Measurements from ENCODE around the gene ASNSD1.

ASNSD1 gene

DNA sequence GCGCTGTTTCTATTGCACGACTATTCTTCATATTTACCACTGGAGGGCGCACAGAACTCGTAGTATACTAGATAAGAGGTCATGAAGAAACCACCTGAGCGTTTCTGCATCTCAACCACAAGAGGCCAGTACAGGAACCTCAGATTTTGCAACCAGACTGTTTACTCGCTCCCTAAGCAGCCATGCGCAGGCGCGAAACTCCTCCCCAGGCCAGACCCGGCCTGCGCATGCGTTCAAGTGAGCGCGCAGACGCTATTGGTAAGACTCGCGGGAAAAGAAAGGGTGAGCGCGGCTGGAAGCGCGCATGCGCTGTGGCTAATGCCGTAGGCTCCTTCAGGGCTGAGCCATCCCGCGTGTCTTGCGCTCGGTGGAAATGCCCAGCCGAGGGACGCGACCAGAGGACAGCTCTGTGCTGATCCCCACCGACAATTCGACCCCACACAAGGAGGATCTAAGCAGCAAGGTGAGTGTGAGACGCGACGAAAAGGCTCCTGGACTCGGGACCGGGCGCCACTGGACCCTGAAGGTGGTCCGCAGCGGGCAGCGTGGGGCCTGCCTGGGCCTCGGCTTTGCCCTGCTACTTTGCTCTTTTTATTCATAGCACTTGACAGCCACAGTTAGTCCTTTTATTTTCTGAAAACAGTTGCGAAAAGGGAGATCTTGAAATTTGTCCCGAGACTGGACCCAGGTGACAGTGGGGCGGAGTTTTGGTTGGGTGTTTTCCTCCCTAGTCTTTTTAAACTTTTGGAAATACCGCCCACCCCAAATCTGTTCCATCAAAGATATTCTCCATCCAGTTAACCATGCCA is at the start of gene ASNSD1:
TSS of gene ASNSD1 (plus strand) at position 312 of the 809 bp plus-strand sequence. CDS start 4,674 bp downstream, outside the sequence.
- DNase-seq = peak; percentile 97

DNA sequence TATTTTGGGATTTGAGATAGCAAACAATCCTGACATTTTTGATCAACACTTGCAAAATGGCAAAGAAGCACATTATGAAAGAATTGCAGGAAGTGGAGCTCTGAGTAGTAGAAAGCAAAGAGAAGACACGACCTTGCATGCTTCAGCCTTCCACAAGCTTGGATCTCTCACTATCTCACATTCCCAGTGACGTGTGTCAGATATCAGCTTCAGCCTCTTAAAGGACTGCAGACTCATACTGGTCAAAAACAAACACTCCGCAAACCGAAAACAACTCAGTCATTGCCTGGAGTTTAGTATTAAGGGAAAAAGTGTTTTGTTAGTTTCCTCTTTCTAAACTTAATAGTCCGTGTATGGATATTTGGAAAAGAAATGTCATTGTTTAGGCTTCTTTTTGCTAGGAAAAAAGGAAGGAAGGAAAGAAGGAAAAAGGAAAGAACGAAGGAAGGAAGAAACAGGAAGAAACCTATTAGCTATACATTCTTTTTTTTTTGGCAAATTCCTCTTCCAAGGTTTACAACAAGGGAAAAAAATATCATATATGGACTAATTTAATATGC is 48.1 kb upstream of the ASNSD1 start:
- DNase-seq = no peak

DNA sequence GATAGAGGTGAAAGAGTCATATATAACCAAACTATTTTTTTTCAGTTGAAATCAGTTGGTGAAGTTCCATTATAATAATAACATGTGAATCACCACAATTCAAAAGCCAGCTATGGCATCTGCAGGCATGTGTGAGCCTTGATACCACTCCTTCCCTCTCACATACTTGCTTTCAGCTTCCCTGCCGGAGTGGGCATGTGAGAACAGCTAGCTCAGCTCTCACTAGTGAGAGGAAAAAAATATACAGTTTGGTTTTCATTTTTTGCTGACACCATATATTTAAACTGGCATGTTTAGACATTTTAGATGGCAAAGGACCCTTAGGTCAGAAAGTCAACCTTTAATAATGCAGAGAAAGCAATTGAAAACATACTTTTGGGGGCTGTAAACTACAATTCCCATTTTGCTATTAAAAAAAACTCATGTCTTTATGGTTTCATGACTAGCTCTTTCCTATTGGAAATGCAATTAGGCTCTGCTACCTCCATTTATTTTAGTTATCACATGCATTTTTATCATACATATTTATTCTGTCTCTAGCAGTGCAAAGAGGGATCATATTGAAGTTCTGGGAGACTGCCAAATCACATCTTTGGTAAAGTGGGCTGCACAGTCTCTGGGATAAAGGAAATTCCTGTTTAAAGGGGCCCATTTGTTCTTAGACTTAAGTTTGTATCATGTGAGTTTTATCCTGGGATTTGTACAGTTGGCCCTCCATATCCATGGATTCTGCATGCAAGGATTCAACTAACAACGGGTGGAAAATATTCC is 47.4 kb upstream of the ASNSD1 start:
- no peak for DNase-seq

DNA sequence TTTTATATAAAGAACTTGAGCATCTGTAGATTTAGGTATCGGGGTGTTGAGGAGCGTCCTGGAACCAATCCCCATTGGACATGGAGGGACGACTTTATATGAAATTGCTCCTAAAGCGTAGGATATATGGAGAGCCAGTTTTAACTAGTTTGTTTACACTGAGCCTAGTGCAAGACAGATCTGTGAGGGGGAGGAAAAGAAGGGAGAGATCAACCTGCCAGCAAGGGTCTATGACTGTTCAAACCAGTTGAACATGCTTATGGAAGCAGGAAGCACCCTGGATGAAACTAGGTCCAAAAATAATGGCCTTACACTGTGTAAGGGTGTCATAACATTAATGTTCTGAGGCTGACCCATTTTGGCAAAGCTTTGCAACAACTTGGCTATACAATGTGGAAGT is 46.7 kb upstream of the ASNSD1 start:
- DNase-seq = no peak

DNA sequence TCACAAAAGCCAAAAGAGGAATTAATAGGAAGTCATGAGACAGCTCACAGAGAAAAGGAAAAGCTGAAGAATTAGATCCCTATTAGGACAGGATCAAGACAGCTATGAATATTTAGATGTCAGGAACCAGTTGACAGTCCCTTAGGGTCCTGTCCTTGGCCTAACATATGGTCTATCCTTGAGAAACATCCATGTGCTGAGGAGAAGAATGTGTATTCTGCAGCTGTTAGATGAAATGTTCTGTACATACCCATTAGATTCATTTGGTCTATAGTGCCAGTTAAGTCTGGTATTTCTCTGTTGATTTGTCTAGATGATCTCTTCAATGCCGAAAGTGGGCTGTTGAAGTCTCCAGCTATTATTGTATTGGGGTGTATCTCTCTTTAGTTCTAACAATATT is 43.1 kb upstream of the ASNSD1 start:
- no peak for DNase-seq

DNA sequence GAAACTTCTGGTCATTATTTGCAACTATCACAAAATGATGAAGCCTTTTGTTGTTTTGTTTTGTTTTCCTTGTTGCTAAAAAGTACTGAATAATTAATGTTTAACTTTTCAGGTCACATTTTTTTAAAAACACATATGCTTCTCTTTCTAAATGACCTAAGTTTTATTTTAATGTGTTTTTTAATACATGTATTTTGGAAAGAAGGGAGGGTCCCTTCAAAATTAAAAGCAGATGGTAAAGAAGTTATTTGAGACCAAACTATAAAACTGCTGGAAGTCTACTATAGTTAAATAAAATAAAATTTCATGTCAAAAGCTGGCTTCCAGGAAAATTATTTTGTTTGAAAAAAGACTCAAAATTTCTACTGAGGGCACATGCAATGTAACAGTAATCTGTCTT is 39.5 kb upstream of the ASNSD1 start:
- DNase-seq = no peak

DNA sequence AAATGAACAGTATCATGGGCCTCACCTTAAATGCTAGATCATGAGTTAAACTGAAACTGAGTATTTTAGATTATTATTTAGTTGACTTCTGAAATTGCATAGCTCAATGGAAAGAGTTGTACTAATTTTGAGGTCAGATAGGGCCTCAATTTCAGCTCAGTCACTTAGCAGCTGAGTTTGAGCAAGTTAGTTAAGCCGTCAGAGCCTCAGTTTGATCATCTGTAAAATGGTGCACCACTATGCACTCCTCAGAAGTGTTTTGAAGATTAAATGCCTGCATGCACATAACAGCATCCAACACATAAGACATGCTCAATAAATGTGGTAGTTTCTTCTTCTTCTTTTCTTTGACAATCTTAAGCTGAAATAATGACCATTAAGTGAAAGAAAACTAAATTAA is 38.2 kb upstream of the ASNSD1 start:
- no peak for DNase-seq

DNA sequence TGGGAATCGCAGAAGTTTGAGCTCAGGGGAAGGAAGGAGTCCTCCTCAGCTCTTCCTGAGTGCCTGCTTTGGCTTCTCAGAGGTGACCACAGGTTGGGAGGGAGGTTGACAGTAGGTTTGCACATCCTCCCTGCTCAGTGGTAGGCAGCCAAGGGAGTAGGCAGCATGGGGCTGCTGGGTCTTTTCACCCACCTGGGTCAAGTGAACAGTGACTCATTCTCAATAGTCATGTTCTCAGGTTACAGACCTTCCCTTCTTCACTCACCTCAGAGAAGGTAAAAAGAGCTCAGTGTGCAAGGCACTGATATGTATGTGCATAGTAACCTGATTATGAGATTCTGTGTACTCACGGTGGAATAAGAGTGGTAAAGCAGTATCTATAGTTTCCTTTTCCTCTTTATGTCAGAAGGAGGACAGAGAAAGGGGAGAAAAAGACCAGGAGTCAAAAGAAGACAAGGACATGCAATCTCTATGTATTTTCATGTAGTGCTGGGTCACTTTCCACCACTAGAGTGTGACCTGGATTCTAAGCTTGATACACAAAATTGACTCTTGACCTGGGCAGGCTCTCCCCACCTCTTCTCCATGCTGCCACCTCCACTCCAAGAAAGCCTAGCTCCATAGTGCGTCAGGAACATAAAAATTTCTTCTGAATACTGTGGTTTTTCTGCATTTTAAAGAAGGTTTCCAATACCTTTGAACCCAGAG is 36.5 kb upstream of the ASNSD1 start:
- no peak for DNase-seq

DNA sequence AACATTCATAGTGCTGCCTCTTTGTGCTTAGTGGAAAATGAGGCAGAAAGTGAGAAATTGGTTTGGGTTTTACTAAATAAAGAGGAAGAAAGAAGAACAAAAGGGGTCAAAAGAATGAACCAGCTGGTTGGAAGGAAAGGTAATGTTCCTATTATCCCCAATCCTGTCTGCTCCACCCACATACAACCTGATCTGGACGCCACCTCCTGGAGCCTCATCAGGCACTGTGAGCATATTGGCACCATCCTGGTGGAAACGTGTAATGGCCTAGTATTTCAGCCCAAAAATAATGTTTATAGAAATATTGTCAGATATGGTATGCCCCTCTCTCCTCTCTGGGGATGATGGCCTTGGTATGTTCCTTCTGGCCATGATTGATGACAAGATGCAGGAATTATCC is 35.6 kb upstream of the ASNSD1 start:
- DNase-seq = no peak

DNA sequence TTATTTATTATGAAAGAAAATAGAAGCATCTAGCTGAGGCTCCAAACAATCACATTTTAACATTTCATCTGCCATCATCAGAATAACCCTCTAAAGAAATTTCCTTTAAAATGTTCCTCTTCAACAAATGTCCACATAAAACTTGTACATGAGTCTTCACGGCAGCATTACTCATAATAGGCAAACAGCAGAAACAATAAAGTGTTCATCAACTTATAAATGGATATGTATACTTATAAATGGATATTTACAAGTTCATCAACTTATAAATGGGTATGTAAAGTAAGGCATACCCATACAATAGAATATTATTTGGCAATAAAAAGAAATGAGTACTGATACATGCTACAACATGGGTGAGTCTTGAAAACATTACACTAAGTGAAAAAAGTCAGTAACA is 33.5 kb upstream of the ASNSD1 start:
- no peak for DNase-seq

DNA sequence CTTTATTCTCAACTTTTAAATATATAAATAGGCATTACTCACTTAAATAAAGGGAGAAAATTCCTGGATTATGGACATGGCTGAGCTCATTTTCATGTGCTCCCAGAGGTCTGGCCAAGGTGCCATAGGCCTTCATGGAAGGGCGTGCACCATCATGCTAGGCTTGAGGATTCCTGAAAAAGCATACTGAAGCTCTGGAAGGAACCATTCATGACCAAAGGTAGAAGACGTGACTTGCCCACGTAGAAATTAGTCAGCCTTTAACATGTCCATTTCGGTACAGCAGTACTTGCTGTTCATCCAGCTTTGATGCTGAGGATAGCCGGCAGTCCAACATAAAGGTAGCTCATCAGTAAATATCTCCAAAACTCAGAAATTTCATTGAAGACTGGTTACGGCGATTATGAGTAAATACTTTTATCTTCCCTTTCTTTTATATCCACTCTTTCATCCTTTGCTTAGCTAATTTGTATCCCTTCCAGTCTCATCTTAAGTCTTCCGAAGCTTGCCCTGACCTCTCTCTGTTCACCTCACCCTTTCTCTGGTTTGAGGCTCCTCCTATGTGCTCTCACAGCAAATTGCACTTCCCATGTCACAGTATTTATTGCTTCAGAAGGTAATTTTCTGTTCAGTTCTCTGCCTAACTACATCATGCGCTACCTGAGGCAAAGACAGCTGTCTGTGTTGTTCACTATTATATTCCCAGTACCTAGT is 32.3 kb upstream of the ASNSD1 start:
- no peak for DNase-seq

DNA sequence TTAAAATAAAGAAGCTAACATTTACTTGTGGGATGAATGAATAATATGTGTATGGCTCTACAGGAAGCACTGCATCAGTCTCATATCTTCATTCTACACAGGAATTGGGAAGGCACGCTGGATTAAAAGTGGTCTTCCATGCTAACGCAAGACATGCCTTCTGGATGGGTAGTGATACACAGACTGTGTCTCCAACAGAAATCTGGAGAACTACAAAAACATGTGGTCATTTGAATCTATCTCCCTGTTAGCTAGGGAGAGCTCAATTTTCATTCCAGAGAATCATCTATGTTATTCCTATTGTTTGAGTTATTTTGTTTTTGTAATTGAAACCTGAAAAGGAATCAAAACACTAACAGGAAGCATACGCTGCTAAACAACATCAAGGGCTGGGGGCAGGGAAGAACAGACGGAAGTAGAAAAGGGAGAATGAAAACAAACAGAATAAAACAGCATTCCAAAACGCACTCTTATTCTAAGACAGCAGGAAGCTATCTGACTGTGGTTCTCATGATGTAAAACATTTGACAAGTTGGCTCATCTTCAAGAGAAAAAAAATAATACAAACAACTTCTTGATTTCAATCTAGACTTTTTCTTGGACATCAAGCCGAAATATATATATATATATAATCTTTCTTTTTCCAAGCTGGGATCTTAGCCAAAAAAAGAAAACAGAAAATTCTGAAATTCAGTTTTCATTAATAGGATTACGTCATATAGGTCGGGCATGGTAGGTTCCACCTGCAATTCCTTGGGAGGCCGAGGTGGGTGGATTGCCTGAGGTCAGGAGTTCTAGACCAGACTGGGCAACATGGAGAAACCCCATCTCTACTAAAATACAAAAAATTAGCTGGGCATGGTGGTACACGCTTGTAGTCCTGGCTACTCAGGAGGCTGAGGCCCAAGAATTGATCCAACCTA is 31.5 kb upstream of the ASNSD1 start:
- DNase-seq = no peak

DNA sequence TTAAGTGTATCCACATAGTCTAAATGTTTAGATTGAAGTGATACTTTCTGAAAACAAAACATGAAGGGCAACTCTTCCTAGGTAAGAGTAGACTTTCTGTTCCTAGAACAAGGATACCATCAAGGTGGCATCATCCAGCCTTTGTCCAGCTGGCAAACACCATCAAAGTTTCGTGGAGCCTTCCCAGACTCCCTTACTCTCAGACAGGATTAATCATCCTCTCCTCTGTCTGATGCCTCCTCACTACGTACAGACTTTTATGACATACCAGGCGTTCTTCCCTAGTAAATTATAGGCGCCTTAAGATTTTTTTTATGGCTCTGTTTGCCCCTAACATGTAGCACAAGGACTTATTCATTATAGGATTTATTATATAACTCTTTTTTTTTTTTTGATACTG is 29.4 kb upstream of the ASNSD1 start:
- no peak for DNase-seq

DNA sequence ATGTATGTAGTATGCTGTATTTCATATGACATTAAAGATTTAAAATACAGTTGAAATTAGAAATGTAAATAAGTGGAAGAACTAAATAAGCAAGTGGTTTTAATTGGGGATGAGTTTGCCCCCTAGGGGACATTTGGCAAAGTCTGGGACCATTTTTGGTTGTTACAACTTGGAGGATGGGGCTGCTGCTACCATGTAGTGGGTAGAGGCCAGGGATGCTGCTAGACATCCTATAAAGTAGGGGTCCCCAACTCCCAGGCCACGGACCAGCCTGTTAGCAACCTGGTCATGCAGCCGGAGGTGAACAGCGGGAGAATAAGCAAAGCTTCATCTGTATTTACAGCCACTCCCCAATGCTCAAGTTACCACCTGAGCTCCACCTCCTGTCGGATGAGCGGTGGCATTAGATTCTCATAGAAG is 27.9 kb upstream of the ASNSD1 start:
- no peak for DNase-seq

DNA sequence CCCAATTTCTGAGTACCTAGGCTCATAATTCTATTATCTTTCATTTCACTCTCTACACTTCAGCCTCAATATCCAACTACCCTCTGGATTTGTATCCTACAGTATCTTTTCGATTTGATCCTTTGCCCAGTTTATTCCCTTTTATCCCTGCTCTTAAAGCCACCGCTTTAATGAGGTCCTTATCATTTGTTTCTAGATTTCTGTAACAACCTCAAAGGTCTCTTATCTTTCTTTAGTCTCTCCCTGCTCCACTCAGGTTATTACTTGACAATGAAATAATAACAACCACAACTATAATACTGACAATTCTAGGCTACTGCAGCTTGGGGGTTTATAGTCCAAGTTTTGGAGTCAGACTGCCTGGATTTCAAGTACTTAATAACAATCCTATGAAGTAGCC is 25.9 kb upstream of the ASNSD1 start:
- no peak for DNase-seq

DNA sequence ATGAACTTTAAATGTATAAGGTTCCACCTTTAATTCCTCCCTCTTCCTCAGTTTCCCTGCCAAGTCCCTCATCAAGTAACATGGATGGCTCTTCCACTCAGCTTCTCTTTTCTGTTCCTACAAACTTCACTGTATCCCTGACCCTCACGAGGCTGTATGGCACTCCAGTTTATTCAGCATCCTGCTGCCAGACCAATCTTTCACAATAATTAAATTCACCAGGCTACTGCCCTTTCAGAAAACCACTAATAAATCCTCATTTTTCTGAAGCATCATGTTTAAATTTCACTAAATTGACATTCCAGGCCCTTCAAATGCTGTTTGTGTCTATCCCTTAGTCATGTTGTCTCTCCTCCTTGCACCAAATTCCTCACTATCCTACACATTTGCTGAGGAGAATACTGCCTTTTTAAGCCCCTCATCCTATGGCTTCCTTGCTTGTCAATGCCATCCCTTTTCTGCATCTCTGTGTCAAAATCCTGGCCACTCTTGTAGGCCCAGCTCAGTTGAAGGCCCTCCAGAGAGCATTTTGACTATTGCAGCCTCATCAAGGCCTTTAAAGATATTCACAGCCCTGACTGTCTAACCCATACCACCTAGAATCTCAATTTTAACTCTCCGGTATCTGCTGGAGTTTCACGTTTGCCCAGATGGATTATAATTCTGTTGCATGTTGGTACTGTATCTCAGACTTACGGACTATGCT is 22.8 kb upstream of the ASNSD1 start:
- DNase-seq = no peak

DNA sequence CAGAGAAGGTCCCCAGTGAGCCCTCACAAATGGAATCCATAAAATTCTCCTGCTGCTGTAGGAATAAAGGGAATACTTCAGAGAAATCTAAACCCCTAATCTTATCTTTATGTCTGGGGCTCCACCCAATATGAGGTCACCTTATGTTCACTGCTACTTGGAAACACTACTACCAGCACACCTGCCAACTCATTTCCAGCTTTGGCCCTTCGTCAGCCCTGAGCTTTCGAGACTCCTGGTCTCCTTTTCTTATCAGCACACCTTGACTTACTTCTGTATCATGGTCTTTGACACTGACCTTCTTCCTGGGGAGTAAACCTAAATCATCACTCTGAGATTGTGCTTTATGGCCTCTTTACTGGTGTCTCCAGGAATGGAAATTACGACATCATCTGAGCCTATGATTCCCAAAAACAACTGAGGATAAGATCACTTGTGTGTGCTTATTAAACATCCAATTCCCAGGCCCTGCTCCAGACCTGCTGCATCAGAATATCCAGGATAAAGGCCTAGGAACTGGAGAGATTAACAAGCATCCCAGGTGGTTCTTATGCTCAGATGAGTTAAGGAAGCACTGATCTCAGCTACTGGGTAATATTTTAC is 22.2 kb upstream of the ASNSD1 start:
- DNase-seq = no peak

DNA sequence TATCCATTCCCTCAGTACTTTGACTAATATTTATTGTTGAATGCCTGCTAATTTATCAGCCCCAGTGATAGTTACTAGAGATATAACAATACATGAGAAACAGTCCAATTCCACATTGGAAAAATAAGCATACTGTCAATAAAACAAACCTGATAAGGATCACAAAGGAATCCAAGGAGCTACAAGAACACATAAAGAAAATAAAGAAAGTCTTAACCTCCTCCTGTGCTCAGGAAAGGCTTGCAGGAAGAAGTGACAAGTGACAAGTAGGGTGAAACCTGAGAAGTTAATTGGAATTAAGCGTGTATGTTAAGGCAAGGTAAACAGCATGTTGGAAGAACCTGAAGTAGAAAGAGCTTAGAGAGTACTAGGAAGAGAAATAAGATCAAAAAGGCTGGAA is 20.3 kb upstream of the ASNSD1 start:
- no peak for DNase-seq

DNA sequence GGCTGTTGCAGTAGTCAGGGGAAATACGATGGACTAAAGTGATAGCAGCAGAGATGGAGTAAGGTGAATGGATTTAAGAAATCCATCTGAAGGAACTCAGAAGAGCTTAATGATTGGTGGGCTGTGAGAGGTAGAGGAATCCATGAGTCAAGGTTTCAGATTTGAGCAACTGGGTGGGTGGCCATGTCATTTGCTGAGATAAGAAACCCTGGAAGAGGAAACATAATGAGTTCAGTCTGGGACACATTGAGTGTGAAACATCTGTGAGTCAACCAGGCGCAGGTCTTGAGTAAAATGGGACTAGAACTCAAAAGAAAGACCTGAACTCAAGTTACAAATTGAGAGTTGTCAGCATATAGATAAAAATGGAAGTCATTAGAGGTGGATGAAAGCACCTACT is 19.7 kb upstream of the ASNSD1 start:
- no peak for DNase-seq

DNA sequence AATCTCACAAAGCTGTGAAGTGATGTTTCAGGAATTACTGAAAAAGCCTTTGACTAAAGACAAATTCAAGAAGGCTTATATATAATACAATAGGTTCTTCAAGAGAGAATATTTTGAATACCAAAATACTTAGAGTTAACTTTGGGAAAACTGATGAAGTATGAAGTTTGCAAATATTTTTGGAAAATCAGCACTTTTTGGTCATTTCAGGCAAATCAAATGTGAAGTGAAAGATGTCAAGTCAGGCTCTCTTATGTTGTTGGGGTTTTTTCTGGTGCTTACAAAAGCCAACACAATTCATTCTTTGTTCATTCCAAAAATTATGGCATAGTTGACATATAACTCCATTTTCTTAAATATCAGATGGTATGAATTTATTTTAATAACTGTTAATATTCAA is 14.7 kb upstream of the ASNSD1 start:
- DNase-seq = no peak
